ENCODE measurements around the gene XRN2.

XRN2 gene, protein sequence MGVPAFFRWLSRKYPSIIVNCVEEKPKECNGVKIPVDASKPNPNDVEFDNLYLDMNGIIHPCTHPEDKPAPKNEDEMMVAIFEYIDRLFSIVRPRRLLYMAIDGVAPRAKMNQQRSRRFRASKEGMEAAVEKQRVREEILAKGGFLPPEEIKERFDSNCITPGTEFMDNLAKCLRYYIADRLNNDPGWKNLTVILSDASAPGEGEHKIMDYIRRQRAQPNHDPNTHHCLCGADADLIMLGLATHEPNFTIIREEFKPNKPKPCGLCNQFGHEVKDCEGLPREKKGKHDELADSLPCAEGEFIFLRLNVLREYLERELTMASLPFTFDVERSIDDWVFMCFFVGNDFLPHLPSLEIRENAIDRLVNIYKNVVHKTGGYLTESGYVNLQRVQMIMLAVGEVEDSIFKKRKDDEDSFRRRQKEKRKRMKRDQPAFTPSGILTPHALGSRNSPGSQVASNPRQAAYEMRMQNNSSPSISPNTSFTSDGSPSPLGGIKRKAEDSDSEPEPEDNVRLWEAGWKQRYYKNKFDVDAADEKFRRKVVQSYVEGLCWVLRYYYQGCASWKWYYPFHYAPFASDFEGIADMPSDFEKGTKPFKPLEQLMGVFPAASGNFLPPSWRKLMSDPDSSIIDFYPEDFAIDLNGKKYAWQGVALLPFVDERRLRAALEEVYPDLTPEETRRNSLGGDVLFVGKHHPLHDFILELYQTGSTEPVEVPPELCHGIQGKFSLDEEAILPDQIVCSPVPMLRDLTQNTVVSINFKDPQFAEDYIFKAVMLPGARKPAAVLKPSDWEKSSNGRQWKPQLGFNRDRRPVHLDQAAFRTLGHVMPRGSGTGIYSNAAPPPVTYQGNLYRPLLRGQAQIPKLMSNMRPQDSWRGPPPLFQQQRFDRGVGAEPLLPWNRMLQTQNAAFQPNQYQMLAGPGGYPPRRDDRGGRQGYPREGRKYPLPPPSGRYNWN

DNA sequence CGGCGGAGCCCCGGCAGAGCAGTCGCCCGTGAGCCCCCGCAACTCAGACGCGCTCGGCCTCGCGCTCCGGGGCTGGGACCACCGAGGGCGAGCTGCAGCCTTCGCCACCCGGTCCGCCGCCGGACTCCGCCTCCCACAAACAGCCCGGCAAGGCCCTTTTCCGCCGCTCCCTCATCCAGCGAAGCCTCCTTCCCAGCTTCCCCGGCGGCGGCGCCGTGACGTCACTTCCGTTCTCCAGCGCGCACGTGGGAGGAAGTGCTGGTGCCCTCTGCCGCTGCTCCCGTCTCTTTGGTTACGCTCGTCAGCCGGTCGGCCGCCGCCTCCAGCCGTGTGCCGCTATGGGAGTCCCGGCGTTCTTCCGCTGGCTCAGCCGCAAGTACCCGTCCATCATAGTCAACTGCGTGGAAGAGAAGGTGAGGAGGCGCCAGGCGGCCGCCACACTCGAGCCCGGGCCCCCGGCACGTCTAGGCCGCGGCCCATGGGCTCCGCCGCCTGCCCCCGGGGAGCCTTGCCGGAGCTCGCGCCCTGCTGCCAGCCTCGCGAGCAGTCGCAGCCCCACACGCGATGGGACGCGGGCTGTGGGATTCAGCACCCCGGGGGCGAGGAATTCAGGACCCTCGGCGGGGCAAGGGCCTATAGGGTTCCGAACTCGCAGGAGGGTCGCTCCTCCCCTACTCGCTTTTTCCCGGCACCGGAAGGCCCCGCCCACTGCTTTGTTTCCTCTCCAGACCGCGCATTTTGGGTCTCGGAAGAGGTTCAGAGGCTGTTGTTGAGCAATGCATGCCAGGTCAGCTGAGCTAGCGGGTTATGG lies at the start of gene XRN2:
Gene XRN2, plus strand, starts transcription at position 271 of the 811 bp plus-strand sequence. Its CDS starts 68 bp downstream, at position 339.
- DNase-seq, result peak; percentile 94 to 96

DNA sequence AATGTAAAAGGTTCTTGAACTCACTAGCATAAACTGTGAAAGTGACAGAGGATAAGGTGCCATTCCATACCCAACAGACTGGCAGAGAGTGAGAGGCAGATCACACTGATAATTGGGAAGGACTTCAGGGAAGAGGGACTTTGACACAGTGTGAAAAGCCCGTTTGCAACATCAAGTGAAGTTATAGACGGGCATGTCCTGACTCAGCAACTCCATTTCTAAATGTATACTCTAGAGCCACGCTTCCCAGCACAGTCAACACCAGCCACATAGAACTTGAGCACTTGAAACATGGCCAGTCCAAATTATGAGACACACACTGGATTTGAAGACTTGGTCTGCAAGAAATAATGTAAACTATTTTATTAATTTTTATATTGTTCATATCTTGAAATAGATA lies 45.9 kb upstream of the XRN2 start:
- DNase-seq, result no peak

DNA sequence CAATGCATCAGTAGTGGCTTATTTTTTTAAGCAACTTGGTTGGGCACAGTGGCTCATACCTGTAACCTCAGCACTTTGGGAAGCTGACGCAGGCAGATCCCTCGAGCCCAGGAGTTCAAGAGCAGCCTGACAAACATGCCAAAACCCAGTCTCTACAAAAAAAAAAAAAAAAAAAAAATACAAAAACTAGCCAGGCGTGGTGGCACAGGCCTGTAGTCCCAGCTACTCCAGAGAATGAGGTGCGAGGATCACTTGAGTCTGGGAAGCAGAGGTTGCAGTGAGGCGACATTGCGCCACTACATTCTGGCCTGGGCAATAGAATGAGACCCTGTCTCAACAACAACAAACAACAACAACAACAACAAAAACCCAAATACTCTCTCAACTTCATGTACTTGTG lies 44.7 kb upstream of the XRN2 start:
- no peak for DNase-seq

DNA sequence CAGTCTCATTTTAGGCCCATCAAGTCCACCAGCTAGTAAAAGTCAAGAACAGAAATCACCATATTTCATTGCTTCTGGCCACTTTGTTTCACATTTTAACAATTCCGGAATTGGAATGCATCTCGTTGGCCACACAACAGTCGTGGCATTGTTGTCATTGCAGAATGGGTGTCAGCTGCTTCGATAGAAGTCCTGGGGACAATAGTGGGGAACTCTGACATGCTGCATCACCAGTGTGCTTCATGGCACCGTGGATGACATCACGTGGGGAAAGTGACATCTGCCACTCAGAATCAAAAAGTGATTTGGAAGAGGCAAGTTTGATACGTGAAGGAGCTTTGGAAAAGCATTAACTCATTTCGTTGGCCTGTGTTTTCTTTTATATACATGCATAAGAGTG lies 43.8 kb upstream of the XRN2 start:
- DNase-seq, result no peak

DNA sequence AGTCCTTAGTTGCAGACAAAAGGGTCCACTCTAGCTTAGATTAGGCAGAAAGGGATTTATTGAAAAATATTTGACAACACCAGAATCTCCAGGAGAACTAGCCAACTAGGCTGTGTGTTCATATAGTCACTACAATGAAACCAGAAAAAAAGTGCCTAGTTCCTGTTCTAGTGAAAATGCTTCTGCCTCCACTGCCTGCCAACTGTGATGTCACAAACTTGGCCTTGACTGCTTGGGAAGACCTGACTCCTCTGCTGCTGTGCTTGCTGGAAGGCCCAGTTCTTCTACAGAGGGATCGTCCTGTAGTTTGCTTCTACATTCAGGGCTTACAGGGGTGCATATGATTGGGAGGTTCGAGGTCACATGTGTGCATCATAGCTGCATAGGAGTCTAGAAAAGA lies 40.3 kb upstream of the XRN2 start:
- no peak for DNase-seq

DNA sequence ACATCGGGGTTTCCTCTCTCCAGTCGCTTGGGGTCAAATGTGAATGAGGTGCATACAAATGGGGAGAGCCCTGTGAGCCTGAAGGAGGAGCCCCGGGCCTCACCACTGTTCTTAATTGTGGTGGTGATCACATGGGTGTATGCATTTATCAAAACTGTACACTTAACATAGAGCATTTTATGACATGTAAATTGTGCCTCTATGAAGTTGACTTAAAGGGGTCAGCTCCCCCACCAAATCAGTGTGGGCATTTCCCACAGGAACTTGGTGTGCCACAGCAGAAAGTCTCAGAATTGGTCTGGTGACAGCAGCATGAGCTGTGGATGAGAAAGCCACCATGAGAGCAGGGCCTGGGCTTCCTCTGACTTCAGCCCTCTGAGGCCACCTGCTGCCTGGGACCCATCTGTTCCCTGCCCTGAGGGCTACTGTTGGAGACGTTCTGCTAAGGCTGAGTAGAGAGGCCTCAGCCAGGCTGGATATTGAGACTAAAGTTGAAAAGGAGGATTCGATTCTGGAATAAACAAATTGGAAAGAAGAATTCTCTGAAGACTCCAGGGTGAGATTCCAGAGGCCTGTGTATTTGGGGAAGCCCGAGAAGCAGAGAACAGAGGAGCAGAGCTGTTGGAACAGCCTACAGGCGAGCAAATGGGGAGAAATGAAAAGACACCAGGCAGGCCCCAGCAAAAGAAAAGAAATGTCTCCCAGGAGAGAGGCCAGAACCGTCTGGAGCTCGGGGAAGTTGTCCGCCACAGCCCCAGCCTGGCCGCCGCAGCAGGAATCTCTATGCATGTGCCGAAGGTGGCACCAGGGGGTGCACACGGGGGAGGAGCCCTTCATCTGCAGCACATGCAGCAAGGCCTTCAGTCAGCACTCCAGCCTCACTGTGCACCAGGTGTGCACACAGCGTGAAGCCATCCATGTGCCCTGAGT lies 37.6 kb upstream of the XRN2 start:
- no peak for DNase-seq

DNA sequence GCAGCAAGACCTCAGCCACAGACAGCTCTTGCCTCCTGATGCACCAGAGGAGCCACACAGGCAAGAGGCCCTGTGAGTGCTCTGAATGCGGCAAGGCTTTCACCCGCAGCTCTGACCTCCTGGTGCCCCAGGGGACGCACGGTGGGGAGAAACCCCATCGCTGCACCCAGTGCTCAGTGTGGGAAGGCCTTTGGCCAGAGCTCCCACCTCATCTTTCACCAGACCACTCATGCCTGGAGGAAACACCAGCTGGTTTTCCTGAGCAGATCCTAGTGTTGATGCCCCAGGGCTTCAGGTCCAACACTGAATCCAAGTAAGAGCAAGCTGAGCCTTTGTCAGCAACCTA lies 37.0 kb upstream of the XRN2 start:
- no peak for DNase-seq

DNA sequence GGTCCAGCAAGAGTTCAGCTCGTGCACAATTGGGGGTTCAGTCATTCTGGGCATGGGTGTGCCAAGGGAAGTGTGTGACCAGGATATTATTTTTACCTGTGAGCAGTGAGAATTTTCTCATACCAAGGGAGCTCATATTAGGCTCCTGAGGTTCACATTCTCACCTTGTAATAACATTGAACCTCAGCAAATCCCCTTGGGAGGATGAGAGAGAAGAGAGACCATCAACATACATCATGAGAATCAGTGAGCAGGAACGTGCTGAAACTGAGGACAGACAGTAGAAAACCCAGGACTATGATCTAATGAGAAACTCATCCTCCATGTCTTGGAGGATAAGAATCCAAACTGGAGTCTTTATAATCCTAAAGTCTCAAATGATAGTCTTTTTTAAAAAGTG lies 33.4 kb upstream of the XRN2 start:
- DNase-seq, result peak in 1 of 2 experiments; percentile 34

DNA sequence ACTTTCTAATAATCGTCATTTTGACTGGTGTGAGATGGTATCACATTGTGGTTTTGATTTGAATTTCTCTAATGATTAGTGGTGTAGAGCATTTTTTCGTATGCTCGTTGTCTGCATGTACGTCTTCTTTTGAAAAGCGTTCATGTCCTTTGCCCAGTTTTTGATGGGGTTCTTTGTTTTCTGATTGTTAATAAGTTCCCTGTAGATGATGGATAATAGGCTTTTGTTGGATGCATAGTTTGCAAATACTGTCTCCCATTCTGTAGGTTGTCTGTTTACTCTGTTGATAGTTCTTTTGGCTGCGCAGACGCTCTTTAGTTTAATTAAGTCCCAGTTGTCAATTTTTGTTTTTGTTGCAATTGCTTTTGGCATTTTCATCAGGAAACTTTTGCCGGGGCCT lies 32.3 kb upstream of the XRN2 start:
- peak; percentile 65 to 81 for DNase-seq

DNA sequence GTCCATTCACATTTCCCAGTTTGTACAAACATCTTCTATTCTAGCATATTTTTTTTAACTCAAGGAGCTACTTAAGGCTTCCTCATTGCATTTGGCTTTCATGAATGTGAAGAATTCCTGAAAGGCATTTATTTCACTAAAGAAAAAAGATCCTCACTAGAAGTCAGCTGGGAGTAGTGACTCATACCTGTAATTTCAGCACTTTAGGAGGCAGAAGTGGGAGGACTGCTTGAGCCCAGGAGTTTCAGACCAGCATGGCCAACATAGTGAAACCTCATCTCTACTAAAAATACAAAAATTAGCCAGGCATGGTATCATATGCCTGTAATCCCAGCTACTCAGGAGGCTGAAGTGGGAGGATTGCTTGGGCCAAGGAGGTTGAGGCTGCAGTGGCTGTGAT lies 30.9 kb upstream of the XRN2 start:
- DNase-seq, result no peak

DNA sequence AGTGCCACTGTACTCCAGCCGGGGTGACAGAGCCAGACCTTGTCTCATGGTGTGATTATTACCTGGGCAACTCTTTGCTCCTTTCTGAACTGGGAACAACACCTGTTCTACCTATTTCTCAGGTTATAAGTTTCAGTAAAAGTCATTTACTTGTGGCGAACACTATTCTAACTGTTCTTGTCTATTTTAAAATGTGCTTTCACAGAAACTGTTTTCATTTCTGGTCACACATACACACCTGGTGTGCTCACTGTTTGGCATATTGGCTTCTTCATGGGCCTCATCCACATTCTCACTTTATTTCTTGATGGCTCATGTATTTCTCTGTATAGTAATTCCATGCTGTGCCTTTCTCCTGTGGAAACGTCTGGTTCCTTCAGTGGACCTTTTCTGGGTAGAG lies 30.5 kb upstream of the XRN2 start:
- DNase-seq, result no peak

DNA sequence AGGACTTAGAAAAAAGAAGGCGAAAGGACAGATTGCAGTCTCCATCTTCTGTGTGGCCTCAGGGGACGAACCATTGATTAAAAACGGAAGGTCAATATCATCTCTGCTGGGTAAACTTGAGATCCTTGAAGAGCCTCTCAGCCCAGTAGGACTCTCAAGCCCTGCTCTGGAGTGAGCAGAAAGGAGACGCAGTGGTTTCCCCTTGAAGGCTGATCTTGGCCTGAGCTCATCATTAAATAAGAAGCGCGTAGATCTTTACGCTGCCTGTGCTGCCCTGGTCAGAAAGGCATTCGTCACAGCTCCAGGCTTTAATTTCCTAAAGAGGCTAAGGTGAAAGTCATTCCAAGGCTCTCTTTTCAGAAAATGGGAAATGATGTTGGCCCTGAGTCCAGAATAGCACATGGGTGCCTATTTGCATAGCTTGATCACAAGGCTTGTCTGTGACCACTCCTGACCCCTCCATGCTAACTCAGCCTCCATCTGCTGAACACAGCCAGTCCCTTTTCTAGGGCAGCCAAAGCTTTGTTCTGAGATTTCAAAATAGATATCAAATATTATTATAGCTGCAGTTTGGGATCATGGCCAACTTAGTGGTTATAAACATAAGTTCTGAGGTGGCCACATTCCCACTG lies 29.3 kb upstream of the XRN2 start:
- DNase-seq, result no peak

DNA sequence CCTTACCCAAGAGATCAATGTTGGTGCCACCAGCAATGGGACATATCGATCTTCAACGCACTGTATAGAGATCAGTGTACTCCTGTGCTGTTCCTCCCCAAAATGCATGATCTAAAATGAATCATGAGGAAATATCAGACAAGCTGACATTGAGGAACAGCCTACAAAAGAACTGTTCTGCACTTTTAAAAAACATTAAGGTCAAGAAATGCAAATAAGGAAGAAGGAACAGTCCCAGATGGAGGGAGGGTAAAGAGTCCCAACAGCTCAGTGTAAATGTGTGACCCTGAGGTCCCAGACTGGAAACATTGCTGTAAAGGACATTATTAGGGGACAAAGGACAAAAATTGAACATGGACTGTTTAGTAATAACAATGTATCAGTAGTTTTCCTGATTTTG lies 24.3 kb upstream of the XRN2 start:
- no peak for DNase-seq

DNA sequence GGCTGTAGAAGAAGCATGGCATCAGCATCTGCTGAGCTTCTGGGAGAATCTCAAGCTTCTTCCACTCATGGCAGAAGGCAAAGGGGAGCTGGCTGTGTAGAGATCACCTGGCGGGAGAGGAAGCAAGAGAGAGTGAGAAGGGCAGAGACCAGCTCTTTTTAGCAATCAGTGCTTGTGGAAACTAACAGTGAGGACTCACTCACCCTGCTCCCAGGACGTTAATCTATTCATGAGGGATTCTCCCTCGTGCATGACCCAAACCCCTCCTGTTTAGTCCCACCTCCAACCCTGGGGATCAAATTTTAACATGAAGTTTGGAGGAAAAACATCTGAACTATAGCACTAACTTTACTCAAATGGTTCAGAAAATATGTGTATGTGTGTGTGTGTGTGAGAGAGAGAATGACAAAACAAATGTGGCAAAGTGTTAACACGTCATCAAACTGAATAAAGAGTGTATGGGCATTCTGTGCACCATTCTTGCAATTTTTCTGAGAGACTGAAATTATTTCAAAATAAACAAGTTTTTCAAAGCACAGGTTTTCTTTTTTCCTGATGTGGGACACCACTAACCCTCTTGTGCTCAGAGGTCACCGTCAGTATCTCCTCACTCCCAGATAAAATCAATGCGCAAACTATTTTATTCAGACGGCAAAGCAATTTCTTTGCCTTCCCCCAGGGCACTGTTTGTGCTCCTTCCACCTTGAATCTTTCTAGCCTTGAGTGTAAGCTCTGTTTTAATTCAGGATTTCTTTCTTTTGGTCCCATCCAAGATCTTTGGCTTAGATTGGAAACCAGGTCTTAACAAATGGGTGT lies 23.2 kb upstream of the XRN2 start:
- no peak for DNase-seq

DNA sequence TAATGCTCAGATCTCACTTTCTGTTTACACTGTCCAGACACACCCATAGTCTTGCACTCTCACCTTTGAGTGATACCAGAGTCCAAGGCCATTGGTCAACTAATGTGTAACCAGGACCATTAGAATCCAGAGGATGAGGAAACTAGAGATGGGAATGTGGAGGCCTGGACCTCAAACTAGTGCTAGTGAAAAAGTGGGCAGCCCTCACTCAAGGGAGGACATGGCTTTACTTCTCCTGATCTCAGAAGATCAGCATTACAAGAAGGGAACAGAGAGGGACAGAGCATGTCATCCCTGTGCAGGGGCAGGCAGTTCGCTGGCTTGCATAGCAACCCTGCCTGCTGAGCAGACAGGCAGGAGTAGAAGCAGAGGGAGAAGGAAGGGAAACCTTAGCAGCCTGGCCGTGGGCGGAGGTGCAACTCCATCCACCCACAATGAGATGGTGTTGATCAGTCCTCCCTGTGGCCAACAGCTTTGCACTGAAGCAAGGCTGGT lies 22.6 kb upstream of the XRN2 start:
- DNase-seq, result no peak

DNA sequence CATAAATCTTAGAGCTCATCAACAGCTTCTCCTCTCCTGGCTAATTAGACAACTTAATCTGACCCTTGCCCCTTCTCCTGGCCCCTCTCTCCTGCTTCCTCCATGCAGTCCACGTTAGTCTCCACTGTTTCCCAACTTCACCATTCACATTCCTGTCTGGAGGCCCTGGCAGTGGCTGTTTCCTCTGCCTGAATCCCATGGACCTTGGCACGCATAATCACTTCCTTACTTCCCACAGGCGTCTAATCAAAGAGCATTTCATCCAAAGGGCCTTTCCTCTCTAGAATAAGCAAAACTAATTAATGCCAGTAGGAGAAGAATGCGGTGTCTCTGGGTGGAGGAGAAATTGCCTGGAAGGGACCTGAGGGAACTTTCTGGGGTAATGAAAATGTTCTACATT lies 16.4 kb upstream of the XRN2 start:
- DNase-seq, result no peak

DNA sequence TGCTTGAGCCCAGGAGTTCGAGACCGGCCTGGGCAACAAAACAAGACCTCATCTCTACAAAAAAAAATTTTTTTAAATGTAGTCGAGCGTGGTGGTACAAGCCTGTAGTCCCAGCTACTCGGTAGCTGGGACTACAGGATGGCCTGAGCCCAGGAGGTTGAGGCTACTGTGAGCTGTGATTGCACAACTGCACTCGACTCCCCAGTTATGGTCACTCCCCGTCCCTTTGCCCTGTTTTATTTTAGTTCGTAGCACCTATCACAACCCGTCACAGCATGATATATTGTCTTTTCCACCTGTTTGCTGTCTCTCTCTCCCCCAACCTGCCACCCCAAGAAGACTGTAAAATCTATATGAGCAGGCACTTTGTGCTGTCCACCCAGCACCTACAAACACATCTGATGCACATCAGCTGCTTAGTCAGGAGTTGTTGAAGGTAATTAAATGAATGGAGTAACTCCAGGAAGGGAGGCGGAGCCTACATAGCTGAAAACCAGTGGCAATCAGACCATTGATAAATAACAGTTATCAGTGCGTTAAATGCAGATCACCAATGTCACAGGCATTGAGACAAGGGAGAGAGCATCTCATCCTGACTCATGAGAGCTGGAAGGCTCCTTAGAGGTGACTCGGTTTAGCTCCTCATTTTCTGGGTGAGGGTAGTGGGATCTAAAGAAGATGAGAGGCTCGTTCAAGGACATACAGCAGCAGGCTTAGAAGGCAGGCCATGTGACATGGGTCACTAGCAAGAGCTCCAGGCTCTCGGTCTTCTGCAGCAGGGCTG lies 14.4 kb upstream of the XRN2 start:
- DNase-seq, result no peak

DNA sequence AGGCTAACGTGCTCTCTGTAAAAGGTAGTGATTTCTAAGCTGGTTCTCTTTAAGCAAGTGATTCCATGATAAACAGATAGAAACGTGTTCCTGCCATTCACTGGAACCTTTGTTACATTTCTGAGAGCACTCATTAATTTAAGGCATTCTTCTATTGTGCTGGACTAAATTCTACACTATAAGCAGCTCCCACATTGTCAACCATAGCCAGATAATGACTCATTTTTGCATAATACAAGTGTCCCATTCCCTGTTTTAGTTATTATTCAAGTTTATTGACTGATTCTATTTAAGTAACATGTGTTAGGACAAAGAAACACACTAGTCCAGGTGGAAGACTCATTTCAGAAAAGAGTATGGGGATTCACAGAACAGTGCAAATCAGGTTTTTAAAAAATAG lies 13.5 kb upstream of the XRN2 start:
- no peak for DNase-seq

DNA sequence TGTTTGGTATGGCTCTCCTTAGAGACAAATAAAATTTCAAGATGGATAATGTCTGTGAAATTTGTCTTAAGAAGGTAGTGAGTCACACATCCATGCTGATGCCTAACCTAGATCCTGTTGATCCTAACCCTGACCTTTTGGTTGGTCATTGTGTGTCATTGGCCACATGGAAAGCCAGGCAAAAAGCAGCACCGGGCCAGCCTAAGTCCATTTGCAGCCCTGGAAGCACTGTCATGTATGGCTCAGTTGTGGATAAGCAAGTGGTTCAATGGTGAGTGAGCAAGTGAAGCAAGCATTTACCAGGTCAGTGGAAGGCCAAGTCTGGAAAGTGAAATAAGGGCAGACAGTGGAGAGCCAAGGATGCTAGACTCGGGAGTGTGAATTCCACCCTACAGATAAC lies 12.1 kb upstream of the XRN2 start:
- DNase-seq, result no peak

DNA sequence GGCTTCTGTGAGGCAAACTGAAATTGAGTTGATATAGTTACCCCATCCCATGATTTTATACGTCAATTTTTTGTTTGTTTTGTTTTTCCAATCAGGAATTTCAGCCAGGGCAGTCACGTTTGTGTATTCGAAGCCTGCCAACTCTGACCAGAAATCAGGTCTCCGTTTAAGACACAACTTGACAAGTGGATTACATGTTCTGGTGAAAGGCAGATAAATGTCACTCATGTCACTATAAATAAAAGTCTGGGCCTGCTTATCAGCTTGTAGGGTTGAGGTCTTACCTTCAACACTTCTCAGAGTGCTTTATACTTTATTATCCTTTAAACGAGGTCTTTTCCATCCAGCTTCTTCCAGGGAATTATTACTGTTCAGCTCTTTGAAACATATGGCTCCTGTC lies 8.4 kb upstream of the XRN2 start:
- DNase-seq, result no peak
